Upper lobe of left lung (tissue), 4 donors: Measurements from ENCODE around the gene GPATCH2.

Source experiments
- CTCF ChIP-seq, 6 experiments: fragments of 450-650 bp in 4 of 6; fragments of 200-600 bp in 2 of 6; sonication (generic) in 2 of 6; IDR thresholded peaks; one replicate each; pipeline ENCODE4 v1.5.1; 2016 to 2019; ENCODE audit warnings: antibody characterized with exemption in 6 of 6
- EP300 ChIP-seq, 4 donors: sonication (generic); formaldehyde crosslinking; IDR thresholded peaks; one replicate each; pipeline ENCODE4 v1.5.1; 2017; ENCODE audit warnings: antibody characterized with exemption in 4 of 4, control low read depth in 2 of 4
- POLR2A ChIP-seq, 4 donors: fragments of 450-650 bp; IDR thresholded peaks; one replicate each; pipeline ENCODE4 v1.5.1; 2016 to 2017; ENCODE audit warnings: antibody characterized with exemption in 4 of 4, mild to moderate bottlenecking in 2 of 4

- TF ChIP-seq CTCF (IDR thresholded peaks at IDR 0.05) (no peak), EP300 (IDR thresholded peaks at IDR 0.05) (no peak), POLR2A (IDR thresholded peaks at IDR 0.05) (no peak)
These were observed 165.8 kb downstream of the GPATCH2 start for GRCh38 chr1:217465102-217465501.
